Endothelial cell of umbilical vein (primary cell): Measurements from ENCODE around the gene AFP.

ENCODE experiments used
- EZH2 ChIP-seq: IDR thresholded peaks from 2 replicates; pipeline ENCODE4 v1.6.1; 2012; ENCODE audit warnings: borderline replicate concordance, low read depth, mild to moderate bottlenecking, moderate library complexity, low read length, inconsistent platforms; ENCODE audit not compliant: severe bottlenecking
- FOS ChIP-seq: IDR thresholded peaks from 2 replicates; pipeline ENCODE4 v1.6.1; 2011; ENCODE audit warnings: mild to moderate bottlenecking, low read length, moderate library complexity, borderline replicate concordance; ENCODE audit not compliant: insufficient read depth
- GATA2 ChIP-seq: IDR thresholded peaks from 2 replicates; pipeline ENCODE4 v1.7.0; 2011; ENCODE audit warnings: low read depth, mild to moderate bottlenecking, moderate library complexity, mixed read lengths, low read length; ENCODE audit not compliant: insufficient read length, insufficient read depth
- JUN ChIP-seq: IDR thresholded peaks from 2 replicates; pipeline ENCODE4 v1.6.1; 2011; ENCODE audit warnings: borderline replicate concordance, low read depth; ENCODE audit not compliant: insufficient read length, insufficient read depth
- MAX ChIP-seq: IDR thresholded peaks from 2 replicates; pipeline ENCODE4 v1.6.1; 2011; ENCODE audit not compliant: insufficient read depth, insufficient read length
- MYC ChIP-seq: IDR thresholded peaks from one replicate; pipeline ENCODE4 v1.6.1; 2011; ENCODE audit warnings: mild to moderate bottlenecking, low read depth, low read length
- POLR2A ChIP-seq: IDR thresholded peaks from 2 replicates; pipeline ENCODE4 v1.6.1; 2012; ENCODE audit warnings: low read depth, mild to moderate bottlenecking, control low read depth, low read length
- POLR2AphosphoS5 ChIP-seq: IDR thresholded peaks from 2 replicates; pipeline ENCODE4 v1.6.1; 2012; ENCODE audit warnings: low read depth, mild to moderate bottlenecking, control low read depth, low read length, moderate library complexity; ENCODE audit not compliant: insufficient read depth
- TF ChIP-seq, protein P1 (sequence below), 2 donors: IDR thresholded peaks; 1 replicate in 1 of 2; 2 replicates in 1 of 2; pipeline ENCODE4 v1.5.1; 2011; ENCODE audit warnings: low read length in 2 of 2, mild to moderate bottlenecking in 2 of 2, moderate library complexity in 2 of 2, control low read depth in 1 of 2, inconsistent platforms in 1 of 2, low read depth in 1 of 2; ENCODE audit not compliant: insufficient read depth in 1 of 2; ENCODE audit errors: extremely low read depth in 1 of 2

DNA sequence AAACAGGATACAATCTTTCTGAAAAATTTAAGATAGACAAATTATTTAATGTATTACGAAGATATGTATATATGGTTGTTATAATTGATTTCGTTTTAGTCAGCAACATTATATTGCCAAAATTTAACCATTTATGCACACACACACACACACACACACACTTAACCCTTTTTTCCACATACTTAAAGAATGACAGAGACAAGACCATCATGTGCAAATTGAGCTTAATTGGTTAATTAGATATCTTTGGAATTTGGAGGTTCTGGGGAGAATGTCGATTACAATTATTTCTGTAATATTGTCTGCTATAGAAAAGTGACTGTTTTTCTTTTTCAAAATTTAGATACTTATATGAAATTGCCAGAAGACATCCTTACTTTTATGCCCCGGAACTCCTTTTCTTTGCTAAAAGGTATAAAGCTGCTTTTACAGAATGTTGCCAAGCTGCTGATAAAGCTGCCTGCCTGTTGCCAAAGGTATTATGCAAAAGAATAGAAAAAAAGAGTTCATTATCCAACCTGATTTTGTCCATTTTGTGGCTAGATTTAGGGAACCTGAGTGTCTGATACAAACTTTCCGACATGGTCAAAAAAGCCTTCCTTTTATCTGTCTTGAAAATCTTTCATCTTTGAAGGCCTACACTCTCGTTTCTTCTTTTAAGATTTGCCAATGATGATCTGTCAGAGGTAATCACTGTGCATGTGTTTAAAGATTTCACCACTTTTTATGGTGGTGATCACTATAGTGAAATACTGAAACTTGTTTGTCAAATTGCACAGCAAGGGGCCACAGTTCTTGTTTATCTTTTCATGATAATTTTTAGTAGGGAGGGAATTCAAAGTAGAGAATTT, 26.8 kb upstream of the AFP start:
- TF ChIP-seq, protein P1, sequence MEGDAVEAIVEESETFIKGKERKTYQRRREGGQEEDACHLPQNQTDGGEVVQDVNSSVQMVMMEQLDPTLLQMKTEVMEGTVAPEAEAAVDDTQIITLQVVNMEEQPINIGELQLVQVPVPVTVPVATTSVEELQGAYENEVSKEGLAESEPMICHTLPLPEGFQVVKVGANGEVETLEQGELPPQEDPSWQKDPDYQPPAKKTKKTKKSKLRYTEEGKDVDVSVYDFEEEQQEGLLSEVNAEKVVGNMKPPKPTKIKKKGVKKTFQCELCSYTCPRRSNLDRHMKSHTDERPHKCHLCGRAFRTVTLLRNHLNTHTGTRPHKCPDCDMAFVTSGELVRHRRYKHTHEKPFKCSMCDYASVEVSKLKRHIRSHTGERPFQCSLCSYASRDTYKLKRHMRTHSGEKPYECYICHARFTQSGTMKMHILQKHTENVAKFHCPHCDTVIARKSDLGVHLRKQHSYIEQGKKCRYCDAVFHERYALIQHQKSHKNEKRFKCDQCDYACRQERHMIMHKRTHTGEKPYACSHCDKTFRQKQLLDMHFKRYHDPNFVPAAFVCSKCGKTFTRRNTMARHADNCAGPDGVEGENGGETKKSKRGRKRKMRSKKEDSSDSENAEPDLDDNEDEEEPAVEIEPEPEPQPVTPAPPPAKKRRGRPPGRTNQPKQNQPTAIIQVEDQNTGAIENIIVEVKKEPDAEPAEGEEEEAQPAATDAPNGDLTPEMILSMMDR (IDR thresholded peaks at IDR 0.05; ENCODE audit: extremely low read depth in 1 of 2, insufficient read depth in 1 of 2, low read depth in 1 of 2, low read length in 2 of 2): no peak
- TF ChIP-seq EZH2 (no peak), GATA2 (no peak), POLR2AphosphoS5 (no peak), FOS (no peak), MAX (no peak), POLR2A (no peak), MYC (no peak), JUN (no peak)
